SKM-1 treated with dmso at 0.1 percent for 144 hours (cell line): Measurements from ENCODE around the gene ANKRD39.
A peak's percentile ranks its signal among the peaks of the same experiment; 100 is the strongest.

Source experiments
- DNase-seq: peaks from one replicate; lab custom pipeline; 2025; ENCODE audit not compliant: unreplicated experiment; lab: John Stamatoyannopoulos, UW

The ANKRD39 gene

GRCh38 chr2:96888072-96889011 is 30.5 kb upstream of the ANKRD39 start:
- peak; percentile 82 for DNase-seq

DNA sequence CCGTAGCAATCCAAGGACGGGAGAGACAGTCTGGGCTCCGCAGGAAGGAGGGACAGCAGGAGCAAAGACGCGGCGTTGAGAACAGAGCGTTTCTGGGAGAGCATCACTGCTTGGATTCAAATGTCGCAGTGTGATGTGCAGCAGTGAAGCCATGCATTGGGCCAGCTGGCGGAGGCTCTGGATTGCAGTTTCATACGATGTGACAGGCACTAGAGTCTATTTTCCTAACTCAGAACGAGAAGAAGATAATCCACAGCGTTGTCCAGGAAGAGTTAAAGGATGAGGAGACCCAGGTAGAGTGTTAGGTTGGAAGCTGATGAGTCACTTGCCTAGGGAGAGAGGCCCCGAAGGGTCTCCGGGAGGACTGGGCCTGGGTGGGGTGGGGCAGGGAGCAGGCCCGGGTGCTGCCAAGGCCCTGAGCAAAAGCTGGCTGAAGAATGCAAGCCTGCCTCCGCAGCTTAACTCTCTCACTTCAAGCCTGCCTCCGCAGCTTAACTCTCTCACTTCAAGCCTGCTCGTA is 29.7 kb upstream of the ANKRD39 start:
- DNase-seq, result no peak

- peak; percentile 46 for DNase-seq
Observed at GRCh38 chr2:96885432-96886347, 27.9 kb upstream of the ANKRD39 start.

GRCh38 chr2:96884299-96885094 is 26.7 kb upstream of the ANKRD39 start:
- DNase-seq, result no peak

DNA sequence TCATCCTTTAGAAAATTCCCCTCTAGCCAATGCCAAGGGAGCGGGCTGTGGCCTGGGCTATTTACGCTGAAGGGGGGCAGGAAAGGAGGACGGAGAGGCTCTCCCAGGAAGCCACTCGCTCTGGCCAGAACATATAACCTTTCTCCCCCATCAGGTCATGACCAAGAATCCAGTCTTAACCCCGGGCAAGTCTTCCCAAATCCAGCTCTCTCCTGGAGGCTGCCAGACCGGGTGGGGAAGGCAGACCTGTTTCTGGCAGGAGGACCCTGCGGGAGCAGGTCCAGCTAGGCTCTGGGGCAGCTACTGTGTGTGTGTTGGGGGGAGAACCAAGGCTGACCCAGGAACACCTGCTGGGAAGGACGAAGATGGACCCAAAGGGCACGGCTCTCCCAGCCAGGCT is 25.5 kb upstream of the ANKRD39 start:
- DNase-seq, result no peak

DNA sequence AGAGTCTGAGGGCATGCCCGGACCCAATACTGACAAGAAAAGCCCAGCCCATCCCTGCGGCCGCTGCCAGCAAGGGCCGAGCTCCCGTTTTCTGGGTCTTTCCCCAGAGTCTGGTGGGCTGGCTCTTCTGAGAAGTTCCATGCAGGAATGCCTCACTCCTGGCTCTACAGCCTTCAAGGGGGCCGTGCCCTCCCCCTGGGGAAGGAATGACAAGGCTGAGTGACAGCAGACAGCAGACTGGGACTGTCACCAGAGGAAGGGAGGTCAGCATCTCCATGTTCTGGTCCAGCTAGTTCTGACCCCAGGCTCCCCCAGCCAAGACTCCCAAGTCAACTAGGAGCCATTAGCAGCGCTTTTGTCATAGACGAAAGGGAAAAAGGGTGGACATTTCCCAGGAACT is 25.1 kb upstream of the ANKRD39 start:
- no peak for DNase-seq

- no peak for DNase-seq
Observed at GRCh38 chr2:96882230-96882629, 24.4 kb upstream of the ANKRD39 start.

DNA sequence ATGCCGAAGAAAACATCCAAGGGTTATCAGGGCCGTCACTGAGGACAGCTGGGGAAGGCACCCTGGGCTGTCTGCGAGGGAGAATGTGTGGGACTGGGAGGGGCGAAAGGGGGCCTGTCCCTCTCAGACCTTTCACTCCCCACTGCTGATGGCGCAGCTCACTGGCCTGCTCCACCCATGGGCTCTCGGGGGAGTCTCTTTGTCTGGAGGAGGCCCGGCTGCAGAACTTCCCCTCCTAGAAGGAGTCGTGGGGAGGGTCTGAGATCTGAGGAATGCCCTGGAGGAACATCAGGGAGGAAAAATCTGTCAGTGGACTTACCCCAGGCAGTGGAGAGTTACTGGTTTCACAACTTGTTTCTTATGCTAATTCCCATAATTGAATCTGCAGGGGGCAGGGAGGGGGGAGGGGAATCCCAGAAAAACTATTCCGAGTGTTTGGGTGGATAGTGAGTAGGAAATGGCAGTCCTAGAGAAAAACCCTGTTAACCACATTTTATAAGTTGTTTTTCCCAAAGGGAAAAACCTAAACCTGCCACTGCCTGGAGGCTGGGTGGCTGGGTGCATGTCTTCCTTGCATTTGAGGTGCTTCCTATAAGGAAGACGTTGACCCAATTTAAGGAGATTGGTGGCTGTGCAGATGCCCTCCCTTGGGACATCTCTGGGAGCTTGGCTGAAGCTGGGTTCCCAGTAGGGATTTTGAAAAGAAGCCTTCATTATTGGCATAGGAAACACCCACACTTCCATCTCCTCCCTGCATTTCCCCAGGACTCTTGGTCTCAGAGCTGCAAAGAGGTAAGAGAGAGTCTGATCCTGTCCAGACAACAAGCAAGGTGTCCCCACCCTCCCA is 23.8 kb upstream of the ANKRD39 start:
- no peak for DNase-seq

- no peak for DNase-seq
Observed at GRCh38 chr2:96880891-96881273, 23.1 kb upstream of the ANKRD39 start.

- DNase-seq, result no peak
Observed at GRCh38 chr2:96879545-96880040, 21.8 kb upstream of the ANKRD39 start.

DNA sequence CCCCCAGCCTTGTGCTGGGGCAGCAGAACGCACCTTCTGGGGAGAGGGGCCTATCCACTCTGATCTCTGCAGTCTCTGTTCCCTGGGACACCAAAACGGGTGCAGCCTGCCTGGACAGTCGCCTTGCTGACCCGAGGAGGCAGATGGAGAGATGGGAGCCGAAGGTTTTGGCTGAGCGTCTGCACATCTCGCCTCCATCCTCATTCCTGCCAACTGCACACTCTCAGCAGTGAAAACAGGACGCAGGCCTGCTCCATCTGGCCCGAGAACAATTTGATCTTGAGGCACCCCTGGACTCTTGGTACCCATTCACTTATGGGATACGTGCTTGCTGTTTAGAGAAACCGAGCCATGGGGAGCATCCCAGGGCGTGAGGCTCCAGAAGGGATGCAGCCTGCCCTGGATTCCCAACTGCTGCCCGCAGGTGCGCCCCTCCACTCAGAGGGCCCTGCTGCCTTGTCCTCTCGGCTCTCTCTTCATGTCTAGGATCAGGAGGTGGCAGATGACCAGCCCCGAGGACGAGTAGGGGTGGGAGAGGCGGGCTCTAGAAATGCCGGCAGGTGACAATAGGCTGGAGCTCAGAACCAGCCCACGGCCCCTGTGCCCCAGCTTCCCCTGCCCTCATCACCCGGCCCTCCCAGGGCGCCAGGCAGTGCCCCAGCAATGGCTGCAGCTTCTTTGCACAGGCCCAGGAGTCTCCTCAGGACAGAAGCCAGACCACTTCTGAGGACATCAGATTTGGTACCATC is 21.2 kb upstream of the ANKRD39 start:
- DNase-seq, result no peak

DNA sequence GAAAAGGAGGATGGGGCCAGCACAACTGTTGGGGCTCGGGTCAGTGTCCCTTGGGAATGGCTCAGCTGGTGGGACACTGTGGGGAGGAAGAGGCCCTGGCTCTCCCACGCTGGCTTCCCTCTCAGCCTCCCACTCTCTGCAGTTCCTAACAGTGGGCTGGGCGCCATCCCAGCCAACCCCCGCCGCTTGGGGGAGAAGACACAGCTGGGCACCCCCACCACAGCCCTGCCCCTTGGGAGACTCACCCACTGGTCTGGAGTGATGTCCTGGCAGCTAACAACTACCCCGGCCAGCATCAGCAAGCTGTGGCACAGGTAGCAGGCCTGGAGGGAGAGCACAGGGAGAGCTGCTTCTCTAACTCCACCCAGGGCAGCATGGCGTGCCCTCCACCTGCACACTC is 20.4 kb upstream of the ANKRD39 start:
- no peak for DNase-seq

DNA sequence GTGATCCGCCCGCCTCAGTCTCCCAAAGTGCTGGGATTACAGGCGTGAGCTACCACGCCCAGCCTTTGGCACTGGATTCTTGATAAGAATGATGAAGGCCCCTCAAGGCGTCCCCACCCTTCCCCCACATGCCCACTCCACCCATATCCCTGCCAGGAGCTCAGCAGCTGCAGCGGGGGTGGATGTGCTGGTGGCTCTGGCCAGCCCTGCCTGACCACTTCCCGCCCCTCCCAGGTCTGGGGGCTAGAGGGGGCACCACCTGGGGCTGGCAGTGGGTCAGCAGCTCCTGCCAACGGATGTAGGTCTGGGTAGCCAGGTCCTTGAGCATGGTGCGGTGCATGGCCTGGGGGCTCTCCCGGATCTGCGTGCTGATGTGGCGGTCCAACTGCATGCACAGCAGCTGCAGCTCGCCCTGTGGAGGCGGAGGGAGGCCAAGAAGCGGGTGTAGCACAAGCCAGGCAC is 19.8 kb upstream of the ANKRD39 start:
- DNase-seq, result no peak

DNA sequence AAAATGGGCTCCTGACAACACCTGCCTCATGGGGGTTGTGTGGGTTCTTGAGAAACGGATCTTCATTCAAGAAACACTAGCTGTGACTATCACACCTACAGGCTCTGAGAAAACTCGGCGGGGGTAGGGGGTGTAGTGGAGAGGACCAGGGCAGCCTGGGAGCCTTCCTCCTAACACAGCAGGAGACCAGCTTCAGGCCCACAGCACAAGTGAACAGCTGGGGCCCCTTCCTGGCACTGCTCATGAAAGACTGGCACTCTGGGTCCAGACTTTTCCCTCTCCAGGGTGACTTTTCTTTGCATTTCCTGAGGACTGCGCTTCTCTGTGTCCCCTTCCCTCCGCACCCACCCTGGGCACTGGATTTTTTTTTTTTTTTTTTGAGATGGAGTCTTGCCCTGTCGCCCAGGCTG is 19.2 kb upstream of the ANKRD39 start:
- DNase-seq, result no peak

GRCh38 chr2:96876269-96877041 is 18.6 kb upstream of the ANKRD39 start:
- peak; percentile 44 for DNase-seq

DNA sequence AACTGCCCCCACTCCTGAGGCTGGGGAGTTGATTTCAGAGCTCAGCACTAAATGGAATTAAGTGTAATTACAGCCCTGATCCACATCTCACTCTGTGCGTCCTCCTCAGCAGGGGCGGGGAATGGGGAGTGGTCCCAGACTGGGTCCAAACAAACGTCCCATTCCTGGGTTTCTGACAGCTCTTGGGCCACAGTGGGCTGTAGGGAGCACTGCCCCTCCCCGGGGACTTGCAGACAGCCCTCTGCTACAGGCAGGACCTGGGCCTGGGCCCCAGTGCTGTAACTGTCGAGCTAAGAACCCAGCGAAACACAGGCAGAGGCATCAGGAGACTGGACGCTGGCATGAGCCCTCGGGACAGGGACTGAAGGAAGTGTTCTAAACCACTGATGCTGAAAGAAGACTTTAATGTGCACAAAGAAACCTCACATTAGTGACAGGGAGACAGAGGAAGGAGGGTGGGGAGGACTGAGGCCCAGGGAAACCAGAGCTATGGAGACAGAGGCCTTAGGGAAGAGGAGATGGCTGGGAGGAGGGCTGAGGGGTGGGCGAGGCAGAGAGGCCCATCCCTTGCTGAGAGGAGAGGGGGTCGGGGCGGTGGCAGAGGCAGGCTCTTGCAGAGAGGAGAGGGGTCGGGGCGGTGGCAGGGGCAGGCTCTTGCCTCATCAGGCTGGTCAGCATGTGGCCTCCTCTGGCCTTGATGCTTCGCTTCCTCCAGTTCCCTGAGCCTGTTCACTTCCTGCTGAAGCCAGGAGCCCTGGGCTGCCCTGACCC is 17.9 kb upstream of the ANKRD39 start:
- no peak for DNase-seq

- DNase-seq, result no peak
Observed at GRCh38 chr2:96874198-96874831, 16.5 kb upstream of the ANKRD39 start.
